Ammon's horn (tissue), 1 donor: ENCODE measurements around the gene WASHC2A.
"Not testable (repeated sequence)": the region's sequence is repeated elsewhere in the genome, so short reads cannot be mapped to it uniquely, and the experiment has no call there.

Experiments
- DNase-seq: peaks from one replicate; pipeline ENCODE4 v3.0.0-alpha.2; 2016; ENCODE audit warnings: low spot score

Gene WASHC2A

GRCh38 chr10:50157868-50158267 lies 90.1 kb downstream of the WASHC2A start:
- not testable (repeated sequence) for DNase-seq

GRCh38 chr10:50159856-50160255 lies 92.1 kb downstream of the WASHC2A start:
- not testable (repeated sequence) for DNase-seq

GRCh38 chr10:50165038-50165437 lies 97.3 kb downstream of the WASHC2A start:
- DNase-seq: not testable (repeated sequence)

- not testable (repeated sequence) for DNase-seq
Measured at GRCh38 chr10:50167833-50168232, 100.1 kb downstream of the WASHC2A start.

DNA sequence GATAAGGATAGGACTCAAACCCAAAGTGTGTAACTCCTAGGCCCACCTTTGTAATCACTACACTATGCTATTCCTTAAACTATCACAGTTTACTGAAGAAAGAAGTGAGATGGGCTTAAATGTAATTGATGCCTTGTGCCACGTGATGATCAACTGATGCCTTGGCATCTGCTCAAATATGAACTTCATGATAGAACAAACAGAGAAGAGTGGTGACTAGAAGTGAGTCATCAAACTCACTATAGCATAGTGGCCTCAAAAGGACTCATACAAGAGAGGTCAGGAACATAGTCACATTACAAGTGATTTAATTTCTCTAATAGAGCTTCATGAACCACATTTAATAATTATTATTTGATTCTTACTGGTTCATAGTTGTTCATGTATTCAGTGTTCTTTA lies 101.8 kb downstream of the WASHC2A start:
- not testable (repeated sequence) for DNase-seq

- not testable (repeated sequence) for DNase-seq
Measured at GRCh38 chr10:50174788-50175525, 107.2 kb downstream of the WASHC2A start.
